HFF-Myc (cell line): ENCODE measurements around the gene SUV39H2.
"Not testable (repeated sequence)": the region's sequence is repeated elsewhere in the genome, so short reads cannot be mapped to it uniquely, and the experiment has no call there.

Source experiments
- DNase-seq: peaks from one replicate; pipeline ENCODE4 v3.0.0-alpha.2; 2011; ENCODE audit warnings: low read depth; ENCODE audit errors: extremely low read depth
- H3K4me3 ChIP-seq: replicated peaks from 2 replicates; pipeline ENCODE4 v1.5.1; 2011; ENCODE audit warnings: low read depth, mild to moderate bottlenecking, control low read depth, low read length
- TF ChIP-seq, protein P1 (sequence below): IDR thresholded peaks from 2 replicates; pipeline ENCODE4 v1.5.1; 2012; ENCODE audit warnings: mild to moderate bottlenecking, low read depth, low read length, control low read depth; ENCODE audit errors: missing control alignments

SUV39H2 gene

DNA sequence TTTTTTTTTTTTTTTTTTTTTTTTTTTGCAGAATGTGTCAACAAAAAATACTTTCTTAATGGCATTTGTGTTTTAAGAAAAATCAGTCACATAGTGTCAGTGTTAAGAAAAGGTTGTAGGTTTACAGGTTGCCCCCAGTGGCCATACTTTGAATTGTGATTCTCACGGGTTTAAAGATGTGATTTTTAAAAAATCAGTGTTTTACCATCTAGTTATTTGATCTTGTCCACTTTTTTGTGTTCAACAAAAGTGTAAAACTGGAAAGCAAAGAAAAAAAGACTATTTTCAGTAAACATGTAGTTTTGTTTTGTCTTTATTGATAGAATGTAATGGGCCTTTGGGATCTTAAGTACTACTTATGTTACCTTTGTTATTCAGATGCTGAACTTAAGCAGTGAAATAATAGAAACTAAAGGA, 25.7 kb downstream of the SUV39H2 start:
- no peak overlapping the region for H3K4me3 ChIP-seq
- TF ChIP-seq, protein P1, sequence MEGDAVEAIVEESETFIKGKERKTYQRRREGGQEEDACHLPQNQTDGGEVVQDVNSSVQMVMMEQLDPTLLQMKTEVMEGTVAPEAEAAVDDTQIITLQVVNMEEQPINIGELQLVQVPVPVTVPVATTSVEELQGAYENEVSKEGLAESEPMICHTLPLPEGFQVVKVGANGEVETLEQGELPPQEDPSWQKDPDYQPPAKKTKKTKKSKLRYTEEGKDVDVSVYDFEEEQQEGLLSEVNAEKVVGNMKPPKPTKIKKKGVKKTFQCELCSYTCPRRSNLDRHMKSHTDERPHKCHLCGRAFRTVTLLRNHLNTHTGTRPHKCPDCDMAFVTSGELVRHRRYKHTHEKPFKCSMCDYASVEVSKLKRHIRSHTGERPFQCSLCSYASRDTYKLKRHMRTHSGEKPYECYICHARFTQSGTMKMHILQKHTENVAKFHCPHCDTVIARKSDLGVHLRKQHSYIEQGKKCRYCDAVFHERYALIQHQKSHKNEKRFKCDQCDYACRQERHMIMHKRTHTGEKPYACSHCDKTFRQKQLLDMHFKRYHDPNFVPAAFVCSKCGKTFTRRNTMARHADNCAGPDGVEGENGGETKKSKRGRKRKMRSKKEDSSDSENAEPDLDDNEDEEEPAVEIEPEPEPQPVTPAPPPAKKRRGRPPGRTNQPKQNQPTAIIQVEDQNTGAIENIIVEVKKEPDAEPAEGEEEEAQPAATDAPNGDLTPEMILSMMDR = peak; percentile 37
- no peak for DNase-seq

DNA sequence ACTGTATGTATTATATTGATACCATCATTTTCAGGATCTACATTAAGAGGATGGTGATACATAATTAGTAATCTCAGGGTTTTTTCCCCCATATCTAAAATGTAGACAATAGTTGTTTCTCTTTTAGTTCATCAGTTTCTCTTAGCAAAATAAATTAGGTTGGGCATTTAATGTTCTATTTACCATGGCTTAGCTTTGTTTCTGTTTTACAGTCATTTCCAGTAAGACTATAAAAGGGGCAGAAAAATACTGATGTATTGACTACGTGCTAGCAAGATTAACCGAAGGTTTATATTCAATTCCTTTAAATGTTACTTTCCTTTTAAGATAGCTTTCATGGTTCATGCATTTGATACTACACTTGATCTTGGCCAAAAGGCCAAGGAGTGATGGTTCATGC, 26.2 kb downstream of the SUV39H2 start:
- TF ChIP-seq, protein P1 = no peak

DNA sequence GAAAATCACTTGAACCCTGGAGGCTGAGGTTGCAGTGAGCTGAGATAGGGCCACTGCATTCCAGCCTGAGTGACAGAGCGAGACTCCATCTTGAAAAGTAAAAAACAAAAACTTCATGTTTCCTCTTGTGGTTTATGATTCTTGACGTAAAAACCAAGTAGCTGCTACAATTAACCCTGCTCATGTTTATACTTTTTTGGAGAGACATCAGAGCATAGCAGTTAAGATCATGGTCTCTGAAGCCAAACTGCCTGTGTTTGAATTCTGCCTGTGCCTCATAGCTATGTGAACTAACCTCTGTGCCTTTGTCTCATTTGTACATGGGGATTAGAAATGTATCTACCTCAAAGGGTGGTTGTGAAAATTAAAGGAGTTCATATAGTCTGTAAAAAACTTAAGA, 27.2 kb downstream of the SUV39H2 start:
- DNase-seq = no peak
- TF ChIP-seq, protein P1 = no peak
- H3K4me3 ChIP-seq = no peak overlapping the region

More for the DNA sequence above, 26.2 kb downstream of the SUV39H2 start:
- H3K4me3 ChIP-seq = no peak overlapping the region
- no peak for DNase-seq

DNA sequence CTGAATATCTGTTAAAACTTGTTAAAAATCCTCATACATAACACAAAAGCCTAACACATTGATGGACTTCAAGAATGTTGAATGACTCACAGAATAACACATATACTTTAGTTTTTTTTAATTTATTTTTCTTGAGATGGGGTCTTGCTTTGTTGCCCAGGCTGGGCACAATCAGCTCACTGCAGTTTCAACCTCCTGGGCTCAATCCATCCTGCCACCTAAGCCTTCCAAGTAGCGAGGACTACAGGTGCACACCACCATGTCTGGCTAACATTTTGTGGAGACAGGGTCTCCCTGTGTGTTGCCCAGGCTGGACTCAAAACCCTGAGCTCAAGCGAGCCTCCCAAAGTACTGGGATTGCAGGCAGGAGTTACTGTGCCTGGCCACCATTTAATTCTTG, 28.1 kb downstream of the SUV39H2 start:
- no peak for DNase-seq
- H3K4me3 ChIP-seq = no peak overlapping the region
- TF ChIP-seq, protein P1 = no peak

DNA sequence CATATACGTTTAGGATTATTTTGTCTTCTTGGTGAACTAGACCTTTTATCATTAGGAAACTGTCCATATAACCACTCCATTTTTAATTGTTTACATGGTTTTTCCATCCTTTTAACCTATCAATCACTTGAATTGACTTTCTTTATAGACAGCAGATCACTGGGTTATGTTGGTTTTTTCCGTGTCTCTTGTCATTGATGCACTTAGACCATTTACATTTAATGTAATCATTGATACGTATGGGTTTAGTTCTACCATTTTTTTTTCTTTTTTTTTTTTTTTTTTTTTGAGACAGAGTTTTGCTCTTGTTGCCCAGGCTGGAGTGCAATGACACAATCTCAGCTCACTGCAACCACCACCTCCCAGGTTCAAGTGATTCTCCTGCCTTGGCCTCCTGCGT, 28.9 kb downstream of the SUV39H2 start:
- not testable (repeated sequence) for DNase-seq, H3K4me3 ChIP-seq

DNA sequence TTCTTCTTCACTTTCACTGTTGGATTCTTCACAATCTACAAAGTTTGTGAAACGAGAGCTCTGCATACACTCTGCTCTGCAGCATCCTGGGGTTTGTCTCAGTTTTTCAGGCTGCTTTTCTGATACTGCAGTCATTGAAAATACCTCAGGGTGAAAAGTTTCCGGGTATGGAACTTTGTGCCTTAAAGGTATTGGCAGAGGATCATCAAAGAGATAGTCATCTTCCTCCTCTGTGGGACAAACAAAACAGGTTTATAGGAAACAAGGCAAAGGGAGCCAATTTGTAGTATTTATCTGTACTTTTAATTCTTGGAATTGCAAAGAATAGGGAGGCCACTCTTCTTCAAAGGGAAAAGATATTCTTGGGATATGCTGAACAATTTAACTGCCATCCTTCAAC, 30.4 kb downstream of the SUV39H2 start:
- H3K4me3 ChIP-seq = no peak overlapping the region
- no peak for DNase-seq
- TF ChIP-seq, protein P1 = no peak

DNA sequence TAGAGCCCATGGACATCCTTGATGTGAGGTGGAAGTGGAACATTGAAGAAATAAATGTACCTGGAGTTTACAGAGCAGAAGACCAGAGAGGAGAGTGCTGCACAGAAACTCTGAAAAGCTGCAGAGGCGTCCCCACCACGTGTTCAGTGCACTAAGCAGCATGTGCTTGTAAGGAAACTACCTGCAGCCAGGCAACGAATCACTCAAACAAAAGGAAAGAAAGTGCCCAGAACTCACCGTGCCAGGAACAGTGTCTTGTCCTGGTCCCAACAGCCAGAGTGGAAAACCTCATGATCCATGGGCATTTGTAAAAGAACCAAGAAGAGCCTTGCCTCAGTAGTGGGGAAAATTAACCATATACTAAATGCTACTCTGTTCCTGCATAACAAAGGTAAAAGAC, 32.3 kb downstream of the SUV39H2 start:
- DNase-seq = no peak
- TF ChIP-seq, protein P1 = no peak
- no peak overlapping the region for H3K4me3 ChIP-seq
